Activated gamma-delta T cell treated with anti-CD3 and anti-CD28 coated beads, Interleukin-2, amount 50 U/mL, for 16 hours (primary cell): ENCODE results near the gene IQSEC2.
A peak's percentile ranks its signal among the peaks of the same experiment; 100 is the strongest.

Experiments used
- DNase-seq: peaks from one replicate; pipeline ENCODE4 v3.0.0-alpha.2; 2020; ENCODE audit warnings: low read depth

Gene IQSEC2

GRCh38 chrX:53244610-53245009 lies 36.8 kb downstream of the IQSEC2 start:
- DNase-seq = no peak

- DNase-seq = no peak
Measured at GRCh38 chrX:53242310-53242709, 39.1 kb downstream of the IQSEC2 start.

- no peak for DNase-seq
Measured at GRCh38 chrX:53241558-53241957, 39.8 kb downstream of the IQSEC2 start.

GRCh38 chrX:53239474-53239873 lies 41.9 kb downstream of the IQSEC2 start:
- peak; percentile 47 for DNase-seq

- no peak for DNase-seq
Measured at GRCh38 chrX:53237056-53237455, 44.3 kb downstream of the IQSEC2 start.

GRCh38 chrX:53236025-53236679 lies 45.2 kb downstream of the IQSEC2 start:
- DNase-seq = no peak

GRCh38 chrX:53235566-53235965 lies 45.8 kb downstream of the IQSEC2 start:
- no peak for DNase-seq

- no peak for DNase-seq
Measured at GRCh38 chrX:53234484-53234883, 46.9 kb downstream of the IQSEC2 start.

- DNase-seq = no peak
Measured at GRCh38 chrX:53233536-53233935, 47.8 kb downstream of the IQSEC2 start.

- DNase-seq = no peak
Measured at GRCh38 chrX:53230116-53230515, 51.3 kb downstream of the IQSEC2 start.

GRCh38 chrX:53227224-53227765 lies 54.1 kb downstream of the IQSEC2 start:
- DNase-seq = no peak

- peak; percentile 93 for DNase-seq
Measured at GRCh38 chrX:53224860-53225797, 56.3 kb downstream of the IQSEC2 start, which contains the start of gene KDM5C. Gene KDM5C (minus strand): TSS chrX:53225207. CDS start chrX:53224889, 318 bp downstream.

- DNase-seq = no peak
Measured at GRCh38 chrX:53223955-53224859, 57.2 kb downstream of the IQSEC2 start.

- DNase-seq = no peak
Measured at GRCh38 chrX:53223068-53223693, 58.2 kb downstream of the IQSEC2 start.
